ENCODE measurements around the gene ATP8A2. TPM values are rescaled to one million over a fixed set of nuclear protein-coding genes. Genes with fewer than 3 reads are reported as not detected.

ATP8A2 gene
- total and polyA plus RNA-seq, 9 of the 15 experiments (the other 6 are each of a cell fraction or from before 2014, with no cell fraction given), result under 0.01 to 0.33 (median 0.06) TPM; not detected in 4

- no peak overlapping the region for H3K4me3 ChIP-seq
- no TSS peak for BruUV-seq (replicated peaks)
- H3K9ac ChIP-seq (ENCODE audit: insufficient read depth in 1 of 2, low read depth in 2 of 2, low read length in 2 of 2), result no peak overlapping the region
- H4K20me1 ChIP-seq (replicated peaks; ENCODE audit: control insufficient read depth, insufficient read depth, low read length), result no peaks in the 10 kb centered on the region
- H3K4me1 ChIP-seq (replicated peaks in 1 of 2; ENCODE audit: control insufficient read depth in 2 of 2, insufficient read depth in 2 of 2, low read length in 2 of 2), result no peaks in the 10 kb centered on the region
- H3K9me3 ChIP-seq (replicated peaks; ENCODE audit: control insufficient read depth, insufficient read depth, low read depth, low read length), result no peaks in the 10 kb centered on the region
- H3K27ac ChIP-seq (ENCODE audit: extremely low read depth, low read depth, low read length), result no peak overlapping the region
- no peak overlapping the region for H2AFZ ChIP-seq (ENCODE audit: low read depth, low read length)
- ATAC-seq (no peak), FAIRE-seq (no peak), DNase-seq (ENCODE audit: extremely low read depth in 1 of 4, low spot score in 3 of 4) (no peak)
- no peaks in the 10 kb centered on the region for H3K9me1 ChIP-seq (ENCODE audit: control insufficient read depth, insufficient read depth, low read length)
- ChIA-PET POLR2A (no interaction called here), CTCF (ENCODE audit: low intra/inter-chr PET ratio) (no interaction called here)
- no peaks in the 10 kb centered on the region for H3K79me2 ChIP-seq (ENCODE audit: control insufficient read depth, insufficient read depth, low read length)
- TF ChIP-seq TAF15 (IDR thresholded peaks at IDR 0.05; ENCODE audit: low read depth, low read length) (no peak), PML (IDR thresholded peaks at IDR 0.05; ENCODE audit: low read length) (no peak), MTF1 (CRISPR knock-in tag; IDR thresholded peaks at IDR 0.05; ENCODE audit: borderline replicate concordance) (no peak), POLR3A (IDR thresholded peaks at IDR 0.05; ENCODE audit: borderline replicate concordance, extremely low read depth, insufficient read depth, insufficient read length) (no peak), PYGO2 (tag; IDR thresholded peaks at IDR 0.05) (no peak)
- TF ChIP-seq, protein P1, sequence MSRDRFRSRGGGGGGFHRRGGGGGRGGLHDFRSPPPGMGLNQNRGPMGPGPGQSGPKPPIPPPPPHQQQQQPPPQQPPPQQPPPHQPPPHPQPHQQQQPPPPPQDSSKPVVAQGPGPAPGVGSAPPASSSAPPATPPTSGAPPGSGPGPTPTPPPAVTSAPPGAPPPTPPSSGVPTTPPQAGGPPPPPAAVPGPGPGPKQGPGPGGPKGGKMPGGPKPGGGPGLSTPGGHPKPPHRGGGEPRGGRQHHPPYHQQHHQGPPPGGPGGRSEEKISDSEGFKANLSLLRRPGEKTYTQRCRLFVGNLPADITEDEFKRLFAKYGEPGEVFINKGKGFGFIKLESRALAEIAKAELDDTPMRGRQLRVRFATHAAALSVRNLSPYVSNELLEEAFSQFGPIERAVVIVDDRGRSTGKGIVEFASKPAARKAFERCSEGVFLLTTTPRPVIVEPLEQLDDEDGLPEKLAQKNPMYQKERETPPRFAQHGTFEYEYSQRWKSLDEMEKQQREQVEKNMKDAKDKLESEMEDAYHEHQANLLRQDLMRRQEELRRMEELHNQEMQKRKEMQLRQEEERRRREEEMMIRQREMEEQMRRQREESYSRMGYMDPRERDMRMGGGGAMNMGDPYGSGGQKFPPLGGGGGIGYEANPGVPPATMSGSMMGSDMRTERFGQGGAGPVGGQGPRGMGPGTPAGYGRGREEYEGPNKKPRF (IDR thresholded peaks at IDR 0.05; ENCODE audit: low read depth, low read length), result no peak
- 0% methylated on average over 6 of the region's 6 CpGs for WGBS (ENCODE audit: insufficient coverage, low coverage, missing lambda C conversion rate)
- no peaks in the 10 kb centered on the region for H3K36me3 ChIP-seq (ENCODE audit: control insufficient read depth, insufficient read depth, low read length)
- peaks cover 0 to 2% of the 10 kb centered on the region in 2 experiments; a peak in 2 of 5 replicates for H3K27me3 ChIP-seq (ENCODE audit: control insufficient read depth in 2 of 2, insufficient read depth in 2 of 2, low read length in 2 of 2)
- no peak overlapping the region for H3K4me2 ChIP-seq (ENCODE audit: insufficient read depth, low read length)
- intact Hi-C loops (cut with micrococcal nuclease), result no loop called here
- in situ Hi-C loops (cut with MboI), result no loop called here
Observed at GRCh38 chr13:25946321-25946720, 574.5 kb downstream of the ATP8A2 start.

Data from K562 (cell line).